Measurements from ENCODE around the gene SLX4IP. TPM values are rescaled to one million over a fixed set of nuclear protein-coding genes. Genes with fewer than 3 reads are reported as not detected.
A peak's percentile ranks its signal among the peaks of the same experiment; 100 is the strongest.

SLX4IP gene
- polyA plus RNA-seq, 2 of the 4 experiments (the other 2 are of a cell fraction): 3.4 to 7.5 TPM

- peak; percentile 99 for FAIRE-seq
- CTCF ChIA-PET: interaction anchor here (2.0 kb wide), 1 partner anchor 67 kb away, joined by 6 read pairs; no protein-coding TSS in a partner anchor
- H3K4me3 ChIP-seq: peak overlapping the region; percentile 34
These were observed 15.5 kb upstream of the SLX4IP start for GRCh38 chr20:10419550-10420133.

GRCh38 chr20:10423735-10424134 lies 11.4 kb upstream of the SLX4IP start:
- no peak overlapping the region for H3K4me3 ChIP-seq
- H3K9me3 ChIP-seq: no peaks in the 10 kb centered on the region
- H3K4me2 ChIP-seq: peak overlapping the region; percentile 52
- ChIA-PET POLR2A (interaction anchor here (1.3 kb wide), 1 partner anchor 11 kb away, joined by 6 read pairs; the partner anchor contains the start of genes MKKS and SLX4IP), CTCF (interaction anchor here (1.1 to 10.8 kb wide), 7 partner anchors 10 to 807 kb away, joined by 3 to 123 read pairs (median 6); partner anchors contain the start of genes MKKS and SLX4IP)
- DNase-seq (ENCODE audit: low read depth in 1 of 2, low spot score in 1 of 2) (no peak), FAIRE-seq (peak; percentile 99), ATAC-seq (no peak)
- WGBS (ENCODE audit: missing lambda C conversion rate): 25% methylated on average over 2 of the region's 2 CpGs
- H3K27ac ChIP-seq: peak overlapping the region; percentile 83 to 90
- H3K4me1 ChIP-seq: peaks cover 80% of the 10 kb centered on the region
- TF ChIP-seq REST (IDR thresholded peaks at IDR 0.05) (no peak), CTCF (IDR thresholded peaks at IDR 0.05) (no peak), NFE2L2 (conservative IDR thresholded peaks at IDR 0.05; ENCODE audit: low read length) (no peak), USF2 (IDR thresholded peaks at IDR 0.05) (no peak), HOXB5 (CRISPR knock-in tag; IDR thresholded peaks at IDR 0.05) (no peak), ZSCAN20 (CRISPR knock-in tag; IDR thresholded peaks at IDR 0.05) (no peak), RFX5 (IDR thresholded peaks at IDR 0.05) (no peak), FOSB (CRISPR knock-in tag; IDR thresholded peaks at IDR 0.05) (no peak), RCOR1 (IDR thresholded peaks at IDR 0.05; ENCODE audit: low read depth, low read length) (no peak), ESRRA (IDR thresholded peaks at IDR 0.05; ENCODE audit: borderline replicate concordance, low read length) (no peak), CBX8 (IDR thresholded peaks at IDR 0.05) (no peak), TP53 (CRISPR knock-in tag; IDR thresholded peaks at IDR 0.05) (no peak), EHF (CRISPR knock-in tag; IDR thresholded peaks at IDR 0.05) (no peak), MYC (IDR thresholded peaks at IDR 0.05; ENCODE audit: borderline replicate concordance, low read length) (no peak), EP300 (IDR thresholded peaks at IDR 0.05) (no peak), ZC3H11A (IDR thresholded peaks at IDR 0.05) (no peak), JUN (IDR thresholded peaks at IDR 0.05) (no peak)

More at GRCh38 chr20:10419550-10420133, 15.5 kb upstream of the SLX4IP start:
- POLR2A ChIA-PET: interaction anchor here (0.6 kb wide), 1 partner anchor 714 kb away, joined by 4 read pairs; no protein-coding TSS in a partner anchor
- peaks cover 90% of the 10 kb centered on the region for H3K4me1 ChIP-seq
- H3K27ac ChIP-seq: peak overlapping the region; percentile 88 to 90
- ATAC-seq: peak; percentile 84 to 91
- peak; percentile 60 to 84 for DNase-seq (ENCODE audit: low read depth in 1 of 2, low spot score in 1 of 2)
- H3K4me2 ChIP-seq: peak overlapping the region; percentile 69
- 25% methylated on average over 5 of the region's 5 CpGs for WGBS (ENCODE audit: missing lambda C conversion rate)
- no peaks in the 10 kb centered on the region for H3K9me3 ChIP-seq
- peak; percentile 81 to 88; a peak in 3 of 5 replicates for TF ChIP-seq EP300 (IDR thresholded peaks at IDR 0.05)
- TF ChIP-seq GATA3 (IDR thresholded peaks at IDR 0.05; ENCODE audit: borderline replicate concordance): peak; percentile 22; the same call in 1 of the 2 replicates
- peak; percentile 95 for TF ChIP-seq FOSL2 (IDR thresholded peaks at IDR 0.05)
- peak; percentile 93 for TF ChIP-seq FOSL2 (CRISPR knock-in tag; IDR thresholded peaks at IDR 0.05)
- no peak for TF ChIP-seq ZNF302 (CRISPR knock-in tag; IDR thresholded peaks at IDR 0.05)
- TF ChIP-seq HOXA7 (CRISPR knock-in tag; IDR thresholded peaks at IDR 0.05): no peak
- peak; percentile 73; the same call in 1 of the 3 replicates for TF ChIP-seq BCL3 (IDR thresholded peaks at IDR 0.05)
- peak; percentile 63 to 78 for TF ChIP-seq CEBPB (IDR thresholded peaks at IDR 0.05)
- TF ChIP-seq NFE2L2 (conservative IDR thresholded peaks at IDR 0.05; ENCODE audit: low read length): no peak
- TF ChIP-seq JUNB (IDR thresholded peaks at IDR 0.05): peak; percentile 88
- no peak for TF ChIP-seq NR3C1 (IDR thresholded peaks at IDR 0.05)
- TF ChIP-seq RCOR1 (IDR thresholded peaks at IDR 0.05; ENCODE audit: low read depth, low read length): no peak
- peak; percentile 87 to 94; a peak in 4 of 5 replicates for TF ChIP-seq JUN (IDR thresholded peaks at IDR 0.05)
- no peak for TF ChIP-seq PBX3 (IDR thresholded peaks at IDR 0.05)
